Ectodermal cell (in vitro differentiated cells): ENCODE measurements around the gene CARD11.

Source experiments
- H3K27ac ChIP-seq: 2 replicates; pipeline ENCODE4 v1.7.0; 2013; ENCODE audit warnings: mild to moderate bottlenecking, low read depth, low read length; ENCODE audit not compliant: insufficient read depth, poor library complexity, severe bottlenecking
- H3K27me3 ChIP-seq: 2 replicates; pipeline ENCODE4 v1.7.0; 2013; ENCODE audit warnings: mild to moderate bottlenecking, low read length; ENCODE audit not compliant: insufficient read depth, control insufficient read depth, poor library complexity, severe bottlenecking
- H3K36me3 ChIP-seq: one replicate; pipeline ENCODE4 v1.7.0; 2013; ENCODE audit warnings: low read length; ENCODE audit not compliant: control insufficient read depth, insufficient read depth
- H3K4me1 ChIP-seq: one replicate; pipeline ENCODE4 v1.7.0; 2013; ENCODE audit warnings: low read length; ENCODE audit not compliant: control insufficient read depth, insufficient read depth
- H3K4me3 ChIP-seq: 2 replicates; pipeline ENCODE4 v1.7.0; 2013; ENCODE audit warnings: low read depth, low read length, control low read depth; ENCODE audit not compliant: insufficient read depth
- H3K9me3 ChIP-seq: 2 replicates; pipeline ENCODE4 v1.7.0; 2013; ENCODE audit warnings: mild to moderate bottlenecking, low read length, moderate library complexity; ENCODE audit not compliant: control insufficient read depth
- WGBS, 2 experiments: methylation state at CpG; one replicate each; pipeline ENCODE4 v1.1.7; 2013; ENCODE audit warnings: missing lambda C conversion rate in 2 of 2; 5-methylcytosine and 5-hydroxymethylcytosine counted together

Gene CARD11

GRCh38 chr7:2937701-2938513 lies 105.8 kb downstream of the CARD11 start:
- no peaks in the 10 kb centered on the region for H3K36me3 ChIP-seq
- no peaks in the 10 kb centered on the region for H3K9me3 ChIP-seq
- H3K27ac ChIP-seq = no peak overlapping the region
- H3K27me3 ChIP-seq = peaks cover 7% of the 10 kb centered on the region
- peaks cover 5% of the 10 kb centered on the region for H3K4me1 ChIP-seq
- 94 to 95% methylated on average over 19 of the region's 19 CpGs for WGBS, 2 experiments
- no peak overlapping the region for H3K4me3 ChIP-seq

- Histone ChIP-seq H3K27me3 (peaks cover 7% of the 10 kb centered on the region), H3K4me3 (no peak overlapping the region), H3K27ac (no peak overlapping the region), H3K9me3 (no peaks in the 10 kb centered on the region), H3K4me1 (peaks cover 5% of the 10 kb centered on the region), H3K36me3 (no peaks in the 10 kb centered on the region)
- 95 to 96% methylated on average over 29 of the region's 29 CpGs for WGBS, 2 experiments
Observed at GRCh38 chr7:2936891-2937580, 106.6 kb downstream of the CARD11 start.

- H3K27ac ChIP-seq = no peak overlapping the region
- no peaks in the 10 kb centered on the region for H3K9me3 ChIP-seq
- no peaks in the 10 kb centered on the region for H3K36me3 ChIP-seq
- H3K27me3 ChIP-seq = peaks cover 7% of the 10 kb centered on the region
- peaks cover 5% of the 10 kb centered on the region for H3K4me1 ChIP-seq
- WGBS, 2 experiments = 94 to 97% methylated on average over 8 of the region's 8 CpGs
- H3K4me3 ChIP-seq = no peak overlapping the region
Observed at GRCh38 chr7:2936301-2936700, 107.4 kb downstream of the CARD11 start.

- 93% methylated on average over 20 of the region's 20 CpGs for WGBS, 2 experiments
Observed at GRCh38 chr7:2934984-2935740, 108.5 kb downstream of the CARD11 start.

GRCh38 chr7:2934211-2934731 lies 109.4 kb downstream of the CARD11 start:
- Histone ChIP-seq H3K4me1 (peaks cover 5% of the 10 kb centered on the region), H3K27me3 (no peaks in the 10 kb centered on the region), H3K36me3 (no peaks in the 10 kb centered on the region), H3K9me3 (no peaks in the 10 kb centered on the region), H3K4me3 (no peak overlapping the region), H3K27ac (no peak overlapping the region)
- WGBS, 2 experiments = 94 to 95% methylated on average over 15 of the region's 15 CpGs

More at GRCh38 chr7:2934984-2935740, 108.5 kb downstream of the CARD11 start:
- Histone ChIP-seq H3K27me3 (peaks cover 3% of the 10 kb centered on the region), H3K36me3 (no peaks in the 10 kb centered on the region), H3K4me1 (peaks cover 5% of the 10 kb centered on the region), H3K27ac (no peak overlapping the region), H3K4me3 (no peak overlapping the region), H3K9me3 (no peaks in the 10 kb centered on the region)

GRCh38 chr7:2932402-2933251 lies 111.0 kb downstream of the CARD11 start:
- no peaks in the 10 kb centered on the region for H3K27me3 ChIP-seq
- 93 to 94% methylated on average over 32 to 33 of the region's 33 CpGs for WGBS, 2 experiments
- H3K36me3 ChIP-seq = no peaks in the 10 kb centered on the region
- no peaks in the 10 kb centered on the region for H3K9me3 ChIP-seq
- no peak overlapping the region for H3K4me3 ChIP-seq
- H3K27ac ChIP-seq = no peak overlapping the region
- H3K4me1 ChIP-seq = no peaks in the 10 kb centered on the region

- Histone ChIP-seq H3K27me3 (no peaks in the 10 kb centered on the region), H3K4me3 (no peak overlapping the region), H3K9me3 (no peaks in the 10 kb centered on the region), H3K36me3 (no peaks in the 10 kb centered on the region), H3K27ac (no peak overlapping the region), H3K4me1 (no peaks in the 10 kb centered on the region)
- WGBS, 2 experiments = 95% methylated on average over 9 of the region's 9 CpGs
Observed at GRCh38 chr7:2931034-2931415, 112.6 kb downstream of the CARD11 start.

GRCh38 chr7:2930310-2931033 lies 113.2 kb downstream of the CARD11 start:
- no peaks in the 10 kb centered on the region for H3K27me3 ChIP-seq
- no peak overlapping the region for H3K27ac ChIP-seq
- H3K4me1 ChIP-seq = no peaks in the 10 kb centered on the region
- H3K9me3 ChIP-seq = no peaks in the 10 kb centered on the region
- WGBS, 2 experiments = 90 to 91% methylated on average over 13 of the region's 13 CpGs
- no peaks in the 10 kb centered on the region for H3K36me3 ChIP-seq
- no peak overlapping the region for H3K4me3 ChIP-seq
